ENCODE measurements around the gene SMCP. TPM values are rescaled to one million over a fixed set of nuclear protein-coding genes. Genes with fewer than 3 reads are reported as not detected.

The SMCP gene
- total RNA-seq, 4 donors from 2014 or later: not detected

GRCh38 chr1:152876827-152877226 lies 1.3 kb upstream of the SMCP start:
- intact Hi-C loops (cut with DNase I): no loop called here
- TF ChIP-seq POLR2AphosphoS5 (IDR thresholded peaks at IDR 0.05) (no peak), EP300 (IDR thresholded peaks at IDR 0.05) (no peak), CTCF (IDR thresholded peaks at IDR 0.05) (no peak), POLR2A (IDR thresholded peaks at IDR 0.05; ENCODE audit: low read depth) (no peak)
- Histone ChIP-seq H3K9me3 (no peaks in the 10 kb centered on the region), H3K27ac (replicated peaks in 1 of 4) (no peak overlapping the region), H3K27me3 (no peaks in the 10 kb centered on the region), H3K4me1 (peaks cover 0 to 5% (median 0%) of the 10 kb centered on the region in 4 donors), H3K4me3 (no peak overlapping the region), H3K36me3 (no peaks in the 10 kb centered on the region)
- DNase-seq (ENCODE audit: extremely low spot score): peak; percentile 75
- WGBS: 75% methylated on average over 1 of the region's 1 CpG

- peak; percentile 34 for DNase-seq (ENCODE audit: extremely low spot score)
- Histone ChIP-seq H3K9me3 (no peaks in the 10 kb centered on the region), H3K4me3 (no peak overlapping the region), H3K36me3 (no peaks in the 10 kb centered on the region), H3K27me3 (no peaks in the 10 kb centered on the region), H3K27ac (replicated peaks in 1 of 4) (no peak overlapping the region), H3K4me1 (peaks cover 0 to 11% (median 10%) of the 10 kb centered on the region in 4 donors)
- intact Hi-C loops (cut with DNase I): loop anchor here (5.0 kb wide), 1 partner anchor 343 kb away; no protein-coding TSS in a partner anchor
- TF ChIP-seq POLR2AphosphoS5 (IDR thresholded peaks at IDR 0.05) (no peak), CTCF (IDR thresholded peaks at IDR 0.05) (no peak), POLR2A (IDR thresholded peaks at IDR 0.05; ENCODE audit: low read depth) (no peak), EP300 (IDR thresholded peaks at IDR 0.05) (no peak)
These were observed 1.6 kb downstream of the SMCP start for GRCh38 chr1:152879559-152880198.

- DNase-seq (ENCODE audit: extremely low spot score): peak; percentile 47
- intact Hi-C loops (cut with DNase I): loop anchor here (5.0 kb wide), 1 partner anchor 342 kb away; no protein-coding TSS in a partner anchor
- H3K4me3 ChIP-seq: no peak overlapping the region
- H3K9me3 ChIP-seq: no peaks in the 10 kb centered on the region
- H3K4me1 ChIP-seq: peaks cover 0 to 18% (median 16%) of the 10 kb centered on the region in 4 donors
- no peak for TF ChIP-seq POLR2A (IDR thresholded peaks at IDR 0.05; ENCODE audit: low read depth)
- TF ChIP-seq CTCF (IDR thresholded peaks at IDR 0.05): no peak
- no peak for TF ChIP-seq EP300 (IDR thresholded peaks at IDR 0.05)
- TF ChIP-seq POLR2AphosphoS5 (IDR thresholded peaks at IDR 0.05): no peak
- H3K27ac ChIP-seq (replicated peaks in 1 of 4): no peak overlapping the region
- no peaks in the 10 kb centered on the region for H3K36me3 ChIP-seq
- H3K27me3 ChIP-seq: no peaks in the 10 kb centered on the region
- 96% methylated on average over 4 of the region's 4 CpGs for WGBS
These were observed 2.2 kb downstream of the SMCP start for GRCh38 chr1:152880316-152880715.

GRCh38 chr1:152880907-152881306 lies 2.8 kb downstream of the SMCP start:
- intact Hi-C loops (cut with DNase I): loop anchor here (5.0 kb wide), 1 partner anchor 341 kb away; no protein-coding TSS in a partner anchor

More at GRCh38 chr1:152880907-152881306, 2.8 kb downstream of the SMCP start:
- peak; percentile 39 for DNase-seq (ENCODE audit: extremely low spot score)
- Histone ChIP-seq H3K4me3 (no peak overlapping the region), H3K27me3 (no peaks in the 10 kb centered on the region), H3K36me3 (no peaks in the 10 kb centered on the region), H3K9me3 (no peaks in the 10 kb centered on the region), H3K27ac (replicated peaks in 1 of 4) (no peak overlapping the region), H3K4me1 (peaks cover 0 to 24% (median 22%) of the 10 kb centered on the region in 4 donors)
- WGBS: 90% methylated on average over 5 of the region's 5 CpGs
- TF ChIP-seq POLR2AphosphoS5 (IDR thresholded peaks at IDR 0.05) (no peak), POLR2A (IDR thresholded peaks at IDR 0.05; ENCODE audit: low read depth) (no peak), EP300 (IDR thresholded peaks at IDR 0.05) (no peak), CTCF (IDR thresholded peaks at IDR 0.05) (no peak)

Measured in esophagus muscularis mucosa (tissue), 4 donors.